A673 (cell line): Measurements from ENCODE around the gene EPB41. TPM values are rescaled to one million over a fixed set of nuclear protein-coding genes. Genes with fewer than 3 reads are reported as not detected.
"Not testable (repeated sequence)": the region's sequence is repeated elsewhere in the genome, so short reads cannot be mapped to it uniquely, and the experiment has no call there.

ENCODE experiments used
- BruUV-seq: library from RNA; stranded (reverse); fragments of 400-500 nt; replicated peaks from 2 replicates; lab custom pipeline; 2021; lab: Mats Ljungman, UMichigan
- CTCF ChIA-PET: fragments of 300-600 bp; sonication (Branson Sonifier 250); formaldehyde crosslinking; loops from one replicate; lab custom pipeline; 2022; ENCODE audit warnings: antibody characterized with exemption; lab: Charles Lee
- POLR2A ChIA-PET: fragments of 300-600 bp; sonication (Branson Sonifier 250); formaldehyde crosslinking; loops from one replicate; lab custom pipeline; 2022; ENCODE audit warnings: antibody characterized with exemption; ENCODE audit not compliant: low non-redundant PET; lab: Charles Lee
- DNase-seq: peaks from one replicate; pipeline ENCODE4 v3.0.0-alpha.2; 2015; ENCODE audit warnings: low spot score
- H3K27ac ChIP-seq: fragments of 200-600 bp; sonication (generic); 2 replicates; pipeline ENCODE4 v1.5.1; 2016; ENCODE audit warnings: mixed run types, low read depth, mild to moderate bottlenecking, mixed read lengths, antibody characterized with exemption, low read length; ENCODE audit not compliant: poor library complexity, severe bottlenecking
- H3K27me3 ChIP-seq: fragments of 200-600 bp; sonication (generic); replicated peaks from 2 replicates; pipeline ENCODE4 v1.6.1; 2017; ENCODE audit warnings: mixed run types, low read depth, mild to moderate bottlenecking, mixed read lengths, antibody characterized with exemption, low read length; ENCODE audit not compliant: insufficient read depth, poor library complexity
- H3K36me3 ChIP-seq: fragments of 200-600 bp; sonication (generic); 2 replicates; pipeline ENCODE4 v1.6.1; 2016; ENCODE audit warnings: mixed run types, mild to moderate bottlenecking, mixed read lengths, antibody characterized with exemption, low read length; ENCODE audit not compliant: insufficient read depth, poor library complexity, severe bottlenecking
- H3K4me1 ChIP-seq: fragments of 200-600 bp; sonication (generic); 2 replicates; pipeline ENCODE4 v1.6.1; 2017; ENCODE audit warnings: mixed run types, mild to moderate bottlenecking, mixed read lengths, antibody characterized with exemption, low read length; ENCODE audit not compliant: insufficient read depth, poor library complexity, severe bottlenecking
- H3K4me3 ChIP-seq: fragments of 200-600 bp; sonication (generic); 2 replicates; pipeline ENCODE4 v1.5.1; 2016; ENCODE audit warnings: low read depth, mixed run types, mild to moderate bottlenecking, mixed read lengths, low read length; ENCODE audit not compliant: poor library complexity, severe bottlenecking
- H3K9me3 ChIP-seq: fragments of 200-600 bp; sonication (generic); 2 replicates; pipeline ENCODE4 v1.6.1; 2016; ENCODE audit warnings: mixed run types, low read depth, mild to moderate bottlenecking, mixed read lengths, antibody characterized with exemption, low read length; ENCODE audit not compliant: poor library complexity, severe bottlenecking
- CTCF ChIP-seq: fragments of 300-800, 200-600 bp; sonication (generic); conservative IDR thresholded peaks from 2 replicates; pipeline ENCODE4 v1.5.1; 2017; ENCODE audit warnings: low read depth, mild to moderate bottlenecking, antibody characterized with exemption, low read length, moderate library complexity, mixed read lengths
- EZH2 ChIP-seq: fragments of 200-600 bp; sonication (generic); IDR thresholded peaks from 2 replicates; pipeline ENCODE4 v1.6.1; 2017; ENCODE audit warnings: borderline replicate concordance, low read depth, mild to moderate bottlenecking, mixed read lengths, antibody characterized with exemption, low read length; ENCODE audit not compliant: poor library complexity, severe bottlenecking
- intact Hi-C: fragments of 100-400 bp; cut with micrococcal nuclease; formaldehyde crosslinking; loops from one replicate; pipeline ENCODE4 v1.10.0; 2022; ENCODE audit not compliant: unreplicated experiment
- total RNA-seq: library from RNA; stranded (reverse); gene quantifications from 2 replicates; pipeline ENCODE4 v1.2.3, GENCODE V29; 2021

The EPB41 gene
- total RNA-seq, 1 experiment from 2014 or later = 337 TPM

- intact Hi-C loops = no loop called here
- Histone ChIP-seq H3K27me3 (no peaks in the 10 kb centered on the region), H3K27ac (no peak overlapping the region), H3K36me3 (no peaks in the 10 kb centered on the region), H3K9me3 (peaks cover 5% of the 10 kb centered on the region), H3K4me3 (no peak overlapping the region), H3K4me1 (peaks cover 13% of the 10 kb centered on the region)
- POLR2A ChIA-PET = no interaction called here
- no TSS peak for BruUV-seq
- no peak for TF ChIP-seq CTCF
- TF ChIP-seq EZH2 = no peak
- CTCF ChIA-PET = no interaction called here
- DNase-seq = no peak
Observed at GRCh38 chr1:28936094-28936493, 21.7 kb downstream of the EPB41 start.

GRCh38 chr1:28936528-28936927 lies 22.2 kb downstream of the EPB41 start:
- no peak overlapping the region for H3K4me3 ChIP-seq
- intact Hi-C loops = no loop called here
- DNase-seq = no peak
- no peaks in the 10 kb centered on the region for H3K36me3 ChIP-seq
- peaks cover 13% of the 10 kb centered on the region for H3K4me1 ChIP-seq
- ChIA-PET POLR2A (no interaction called here), CTCF (no interaction called here)
- H3K27me3 ChIP-seq = no peaks in the 10 kb centered on the region
- BruUV-seq = no TSS peak
- peaks cover 5% of the 10 kb centered on the region for H3K9me3 ChIP-seq
- H3K27ac ChIP-seq = no peak overlapping the region
- TF ChIP-seq EZH2 = no peak
- no peak for TF ChIP-seq CTCF

GRCh38 chr1:28943581-28943980 lies 29.2 kb downstream of the EPB41 start:
- H3K27ac ChIP-seq, DNase-seq, CTCF ChIA-PET, POLR2A ChIA-PET, intact Hi-C loops, BruUV-seq, H3K4me3 ChIP-seq, H3K27me3 ChIP-seq, H3K9me3 ChIP-seq, H3K36me3 ChIP-seq: not testable (repeated sequence)
- H3K4me1 ChIP-seq = peaks cover 20% of the 10 kb centered on the region

- ChIA-PET CTCF (no interaction called here), POLR2A (interaction anchor here (0.6 kb wide), 1 partner anchor 1532 kb away, joined by 3 read pairs; no protein-coding TSS in a partner anchor)
- intact Hi-C loops = no loop called here
- Histone ChIP-seq H3K27ac (peak overlapping the region; percentile 6), H3K36me3 (no peaks in the 10 kb centered on the region), H3K9me3 (no peaks in the 10 kb centered on the region), H3K4me1 (peaks cover 28% of the 10 kb centered on the region), H3K27me3 (no peaks in the 10 kb centered on the region), H3K4me3 (no peak overlapping the region)
- no peak for TF ChIP-seq CTCF
- BruUV-seq = no TSS peak
- no peak for DNase-seq
Observed at GRCh38 chr1:28950006-28950405, 35.6 kb downstream of the EPB41 start.
